Body of pancreas (tissue), 4 donors: ENCODE measurements around the gene CYTH1. TPM values are rescaled to one million over a fixed set of nuclear protein-coding genes. Genes with fewer than 3 reads are reported as not detected.

Source experiments
- ATAC-seq: fragments of 150-250 bp; one replicate; pipeline ENCODE4 v1.9.1; 2016
- DNase-seq, 4 donors: peaks; one replicate each; pipeline ENCODE4 v3.0.0-alpha.2; 2019
- H3K27ac ChIP-seq, 4 donors: fragments of 200-600 bp; sonication (generic); 1 replicate in 3 of 4; 2 replicates in 1 of 4; pipeline versions ENCODE4 v1.5.1 to v1.6.1; 2016 to 2019; ENCODE audit warnings: mild to moderate bottlenecking in 1 of 4, mixed read lengths in 1 of 4, moderate library complexity in 1 of 4
- H3K27me3 ChIP-seq, 2 donors: fragments of 200-600 bp; sonication (generic); one replicate each; pipeline ENCODE4 v1.6.0; 2016; ENCODE audit warnings: mild to moderate bottlenecking in 1 of 2
- H3K36me3 ChIP-seq, 2 donors: fragments of 200-600 bp; sonication (generic); replicated peaks in 1 of 2; 2 replicates each; pipeline ENCODE4 v1.5.1; 2016; ENCODE audit warnings: low read depth in 2 of 2; ENCODE audit not compliant: insufficient read depth in 1 of 2
- H3K4me1 ChIP-seq: fragments of 200-600 bp; sonication (generic); one replicate; pipeline ENCODE4 v1.6.0; 2016
- H3K4me3 ChIP-seq, 2 donors: fragments of 200-600 bp; sonication (generic); 1 replicate in 1 of 2; 2 replicates in 1 of 2; pipeline ENCODE4 v1.5.1; 2016 to 2019
- H3K9me3 ChIP-seq, 3 donors: fragments of 200-600 bp; sonication (generic); 1 replicate in 2 of 3; 2 replicates in 1 of 3; pipeline ENCODE4 v1.5.1; 2016
- POLR2A ChIP-seq, 3 donors: fragments of 450-650 bp; IDR thresholded peaks; one replicate each; pipeline ENCODE4 v1.6.1; 2016; ENCODE audit warnings: antibody characterized with exemption in 3 of 3, mild to moderate bottlenecking in 2 of 3
- WGBS, 2 donors: methylation state at CpG; one replicate each; pipeline ENCODE4 v1.1.5; 2017; 5-methylcytosine and 5-hydroxymethylcytosine counted together
- intact Hi-C: fragments of 100-400 bp; cut with DNase I; formaldehyde crosslinking; loops from one replicate; pipeline ENCODE4 v1.15.1; 2023
- total RNA-seq, 2 donors: library from RNA; depleted of rRNA; stranded (reverse); fragments of >200 nt; gene quantifications; one replicate each; pipeline ENCODE4 v1.1.0, GENCODE V29; 2016
- TF ChIP-seq, protein P1 (sequence below), 7 experiments: fragments of 450-650 bp in 4 of 7; fragments of 200-600 bp in 3 of 7; sonication (generic) in 3 of 7; IDR thresholded peaks; one replicate each; pipeline ENCODE4 v1.5.1; 2016 to 2019; ENCODE audit warnings: antibody characterized with exemption in 7 of 7

CYTH1 gene
- total RNA-seq, 2 donors from 2014 or later: 32.2 to 60.6 TPM

DNA sequence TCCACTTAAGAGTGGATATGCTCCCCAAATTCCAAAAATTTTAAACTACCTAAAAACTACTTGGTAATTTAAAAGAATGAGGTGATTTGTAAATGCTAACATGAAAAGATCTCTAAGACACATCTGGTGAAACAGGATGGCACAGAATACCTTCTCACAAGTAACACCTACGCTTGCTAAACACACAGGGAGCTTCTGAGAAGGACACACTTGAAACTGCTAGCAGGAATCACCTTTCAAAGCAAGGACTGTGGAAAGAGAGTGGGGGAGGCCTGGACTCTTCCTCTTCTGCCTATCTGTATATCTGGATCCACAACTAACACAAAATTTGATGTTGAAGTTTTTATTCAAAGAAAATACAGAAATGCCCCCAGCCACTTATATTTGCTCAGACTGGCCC lies 52.4 kb downstream of the CYTH1 start:
- DNase-seq (no peak), ATAC-seq (no peak)
- 92 to 100% methylated on average over 1 of the region's 1 CpG for WGBS, 2 donors
- H3K27me3 ChIP-seq: no peaks in the 10 kb centered on the region
- intact Hi-C loops: no loop called here
- no peak for TF ChIP-seq POLR2A (IDR thresholded peaks at IDR 0.05)
- TF ChIP-seq, protein P1, sequence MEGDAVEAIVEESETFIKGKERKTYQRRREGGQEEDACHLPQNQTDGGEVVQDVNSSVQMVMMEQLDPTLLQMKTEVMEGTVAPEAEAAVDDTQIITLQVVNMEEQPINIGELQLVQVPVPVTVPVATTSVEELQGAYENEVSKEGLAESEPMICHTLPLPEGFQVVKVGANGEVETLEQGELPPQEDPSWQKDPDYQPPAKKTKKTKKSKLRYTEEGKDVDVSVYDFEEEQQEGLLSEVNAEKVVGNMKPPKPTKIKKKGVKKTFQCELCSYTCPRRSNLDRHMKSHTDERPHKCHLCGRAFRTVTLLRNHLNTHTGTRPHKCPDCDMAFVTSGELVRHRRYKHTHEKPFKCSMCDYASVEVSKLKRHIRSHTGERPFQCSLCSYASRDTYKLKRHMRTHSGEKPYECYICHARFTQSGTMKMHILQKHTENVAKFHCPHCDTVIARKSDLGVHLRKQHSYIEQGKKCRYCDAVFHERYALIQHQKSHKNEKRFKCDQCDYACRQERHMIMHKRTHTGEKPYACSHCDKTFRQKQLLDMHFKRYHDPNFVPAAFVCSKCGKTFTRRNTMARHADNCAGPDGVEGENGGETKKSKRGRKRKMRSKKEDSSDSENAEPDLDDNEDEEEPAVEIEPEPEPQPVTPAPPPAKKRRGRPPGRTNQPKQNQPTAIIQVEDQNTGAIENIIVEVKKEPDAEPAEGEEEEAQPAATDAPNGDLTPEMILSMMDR (IDR thresholded peaks at IDR 0.05): no peak
- H3K27ac ChIP-seq: no peak overlapping the region
- no peak overlapping the region for H3K4me3 ChIP-seq
- H3K9me3 ChIP-seq: no peaks in the 10 kb centered on the region
- peaks cover 25% of the 10 kb centered on the region for H3K4me1 ChIP-seq
- H3K36me3 ChIP-seq: no peaks in the 10 kb centered on the region

DNA sequence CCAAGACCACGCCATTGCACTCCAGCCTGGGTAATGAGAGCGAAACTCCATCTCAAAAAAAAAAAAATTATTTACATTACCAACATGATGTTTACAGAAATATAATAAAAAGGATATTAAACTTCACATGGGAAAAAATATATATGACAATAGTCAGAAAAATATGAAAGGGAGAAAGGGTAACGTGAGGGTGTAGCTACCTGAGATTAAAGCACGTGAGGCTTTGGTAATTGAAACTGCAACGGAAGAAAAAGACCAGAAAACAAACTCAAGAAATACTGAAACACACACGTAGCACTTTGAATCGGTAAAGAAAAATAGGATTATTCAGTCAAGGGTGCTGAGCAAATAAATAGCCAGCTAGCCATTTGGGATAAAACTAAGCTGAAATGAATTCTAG lies 53.6 kb downstream of the CYTH1 start:
- Histone ChIP-seq H3K27me3 (no peaks in the 10 kb centered on the region), H3K4me3 (no peak overlapping the region), H3K9me3 (no peaks in the 10 kb centered on the region), H3K36me3 (no peaks in the 10 kb centered on the region), H3K27ac (no peak overlapping the region), H3K4me1 (peaks cover 26% of the 10 kb centered on the region)
- ATAC-seq: no peak
- 90 to 91% methylated on average over 7 of the region's 7 CpGs for WGBS, 2 donors
- no peak for TF ChIP-seq POLR2A (IDR thresholded peaks at IDR 0.05)
- TF ChIP-seq, protein P1 (IDR thresholded peaks at IDR 0.05): no peak
- intact Hi-C loops: no loop called here
- no peak for DNase-seq

DNA sequence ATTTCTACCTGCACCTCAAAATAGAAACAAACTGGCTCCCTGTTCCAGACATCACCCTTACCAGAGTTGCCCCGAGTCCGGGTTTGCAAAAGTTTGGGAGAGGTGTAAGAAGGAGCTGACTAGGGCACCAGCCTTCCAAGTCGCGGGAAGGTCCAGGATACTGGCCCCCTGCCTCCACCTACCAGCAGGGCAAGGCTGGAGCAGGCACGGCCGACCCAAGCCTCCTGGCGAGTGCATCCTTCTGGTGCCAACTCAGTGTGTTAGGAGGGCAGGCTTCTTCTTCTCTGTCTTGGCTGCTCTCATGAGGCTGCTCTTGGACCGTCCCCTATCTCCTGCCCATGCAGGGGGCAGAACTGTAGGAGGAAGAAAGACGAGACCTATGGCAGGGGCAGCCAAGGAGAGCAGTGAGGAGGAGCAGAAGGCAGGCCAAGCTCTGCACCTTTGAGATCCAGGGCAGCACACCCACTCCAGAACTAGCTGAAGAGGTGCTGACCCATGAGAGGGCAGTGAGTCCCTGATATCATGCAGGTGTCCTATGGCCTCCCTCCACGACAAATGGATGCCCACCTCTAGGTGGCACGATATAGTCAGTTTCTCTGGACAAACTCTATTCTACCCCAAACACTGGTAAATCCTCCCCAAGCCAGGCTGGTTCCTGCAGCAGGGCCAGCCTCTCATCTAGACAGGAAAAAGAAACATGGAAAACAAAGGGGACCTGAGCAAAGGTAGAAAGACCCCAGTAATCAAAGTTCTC lies 54.4 kb downstream of the CYTH1 start:
- TF ChIP-seq, protein P1 (IDR thresholded peaks at IDR 0.05): no peak
- TF ChIP-seq POLR2A (IDR thresholded peaks at IDR 0.05): no peak
- peaks cover 28% of the 10 kb centered on the region for H3K4me1 ChIP-seq
- ATAC-seq (no peak), DNase-seq (no peak)
- H3K9me3 ChIP-seq: no peaks in the 10 kb centered on the region
- H3K36me3 ChIP-seq: no peaks in the 10 kb centered on the region
- H3K27me3 ChIP-seq: no peaks in the 10 kb centered on the region
- WGBS, 2 donors: 80 to 81% methylated on average over 11 of the region's 11 CpGs
- no peak overlapping the region for H3K4me3 ChIP-seq
- no peak overlapping the region for H3K27ac ChIP-seq
- intact Hi-C loops: no loop called here

DNA sequence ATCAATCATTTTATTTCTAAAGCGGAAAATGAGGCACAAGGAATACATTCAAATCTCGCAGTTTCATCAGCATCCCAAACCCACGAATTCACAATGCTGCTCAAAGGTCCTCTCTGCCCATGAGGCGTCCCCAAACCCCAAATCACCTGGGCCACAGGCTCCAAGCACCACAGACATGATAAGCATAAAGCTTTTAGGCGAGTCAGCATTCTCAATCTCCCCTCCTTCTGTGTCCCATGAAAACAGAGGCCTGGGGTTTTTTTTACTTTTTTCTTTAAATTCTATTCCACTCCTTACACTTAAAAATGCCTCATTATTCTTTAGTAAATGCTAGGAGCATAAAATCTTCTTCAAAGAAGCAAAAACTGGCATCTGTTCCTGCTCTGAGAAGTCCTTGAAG lies 55.0 kb downstream of the CYTH1 start:
- no peak for DNase-seq
- H3K36me3 ChIP-seq: no peaks in the 10 kb centered on the region
- 91 to 92% methylated on average over 5 of the region's 5 CpGs for WGBS, 2 donors
- H3K4me1 ChIP-seq: peaks cover 28% of the 10 kb centered on the region
- intact Hi-C loops: no loop called here
- TF ChIP-seq POLR2A (IDR thresholded peaks at IDR 0.05): no peak
- TF ChIP-seq, protein P1 (IDR thresholded peaks at IDR 0.05): no peak
- no peak for ATAC-seq
- H3K27ac ChIP-seq: no peak overlapping the region
- no peaks in the 10 kb centered on the region for H3K27me3 ChIP-seq
- no peaks in the 10 kb centered on the region for H3K9me3 ChIP-seq
- no peak overlapping the region for H3K4me3 ChIP-seq

- H3K4me3 ChIP-seq: no peak overlapping the region
- TF ChIP-seq, protein P1 (IDR thresholded peaks at IDR 0.05): no peak
- TF ChIP-seq POLR2A (IDR thresholded peaks at IDR 0.05): no peak
- ATAC-seq: no peak
- H3K36me3 ChIP-seq: no peaks in the 10 kb centered on the region
- WGBS, 2 donors: 94 to 96% methylated on average over 13 of the region's 13 CpGs
- H3K4me1 ChIP-seq: peaks cover 28% of the 10 kb centered on the region
- intact Hi-C loops: no loop called here
- no peaks in the 10 kb centered on the region for H3K27me3 ChIP-seq
- H3K9me3 ChIP-seq: no peaks in the 10 kb centered on the region
- no peak for DNase-seq
- H3K27ac ChIP-seq: no peak overlapping the region
These were observed 55.6 kb downstream of the CYTH1 start for GRCh38 chr17:78726513-78726912.
